ENCODE data around the gene NAA50. TPM values are rescaled to one million over a fixed set of nuclear protein-coding genes. Genes with fewer than 3 reads are reported as not detected.

NAA50 gene
- total RNA-seq, 1 donor from 2014 or later: 42.5 TPM

GRCh38 chr3:113743006-113743630, 2.9 kb downstream of the NAA50 start:
- H3K27ac Mint-ChIP-seq (ENCODE audit: unreplicated experiment): no peak overlapping the region

GRCh38 chr3:113741620-113742019, 4.4 kb downstream of the NAA50 start:
- H3K27me3 Mint-ChIP-seq (ENCODE audit: unreplicated experiment): peaks cover 7% of the 10 kb centered on the region
- H3K9me3 Mint-ChIP-seq (ENCODE audit: unreplicated experiment): peaks cover 8% of the 10 kb centered on the region
- TF ChIP-seq CTCF (IDR thresholded peaks at IDR 0.05; ENCODE audit: partially characterized antibody, unreplicated experiment): no peak
- no peaks in the 10 kb centered on the region for H3K36me3 Mint-ChIP-seq (ENCODE audit: unreplicated experiment)
- H3K27ac Mint-ChIP-seq (ENCODE audit: unreplicated experiment): no peak overlapping the region
- H3K4me1 Mint-ChIP-seq (ENCODE audit: low read depth, unreplicated experiment): peaks cover 4% of the 10 kb centered on the region
- DNase-seq: no peak
- no peak overlapping the region for H3K4me3 Mint-ChIP-seq (ENCODE audit: unreplicated experiment)

More at GRCh38 chr3:113743006-113743630, 2.9 kb downstream of the NAA50 start:
- Mint-ChIP-seq H3K36me3 (ENCODE audit: unreplicated experiment) (no peaks in the 10 kb centered on the region), H3K4me1 (ENCODE audit: low read depth, unreplicated experiment) (peaks cover 3% of the 10 kb centered on the region), H3K27me3 (ENCODE audit: unreplicated experiment) (peaks cover 8% of the 10 kb centered on the region), H3K9me3 (ENCODE audit: unreplicated experiment) (peaks cover 9% of the 10 kb centered on the region), H3K4me3 (ENCODE audit: unreplicated experiment) (no peak overlapping the region)
- TF ChIP-seq CTCF (IDR thresholded peaks at IDR 0.05; ENCODE audit: partially characterized antibody, unreplicated experiment): no peak
- DNase-seq: no peak

GRCh38 chr3:113741086-113741485, 5.0 kb downstream of the NAA50 start:
- Mint-ChIP-seq H3K4me3 (ENCODE audit: unreplicated experiment) (no peak overlapping the region), H3K27ac (ENCODE audit: unreplicated experiment) (no peak overlapping the region), H3K27me3 (ENCODE audit: unreplicated experiment) (peaks cover 3% of the 10 kb centered on the region), H3K4me1 (ENCODE audit: low read depth, unreplicated experiment) (peaks cover 5% of the 10 kb centered on the region), H3K36me3 (ENCODE audit: unreplicated experiment) (no peaks in the 10 kb centered on the region), H3K9me3 (ENCODE audit: unreplicated experiment) (peaks cover 3% of the 10 kb centered on the region)
- no peak for TF ChIP-seq CTCF (IDR thresholded peaks at IDR 0.05; ENCODE audit: partially characterized antibody, unreplicated experiment)
- DNase-seq: no peak

- Mint-ChIP-seq H3K36me3 (ENCODE audit: unreplicated experiment) (no peaks in the 10 kb centered on the region), H3K27me3 (ENCODE audit: unreplicated experiment) (no peaks in the 10 kb centered on the region), H3K4me1 (ENCODE audit: low read depth, unreplicated experiment) (peaks cover 5% of the 10 kb centered on the region), H3K4me3 (ENCODE audit: unreplicated experiment) (no peak overlapping the region), H3K9me3 (ENCODE audit: unreplicated experiment) (no peaks in the 10 kb centered on the region), H3K27ac (ENCODE audit: unreplicated experiment) (no peak overlapping the region)
- DNase-seq: no peak
- TF ChIP-seq CTCF (IDR thresholded peaks at IDR 0.05; ENCODE audit: partially characterized antibody, unreplicated experiment): peak; percentile 67
Observed at GRCh38 chr3:113736548-113737089, 9.4 kb downstream of the NAA50 start.

GRCh38 chr3:113731694-113732093, 14.4 kb downstream of the NAA50 start:
- no peak for TF ChIP-seq CTCF (IDR thresholded peaks at IDR 0.05; ENCODE audit: partially characterized antibody, unreplicated experiment)
- no peaks in the 10 kb centered on the region for H3K36me3 Mint-ChIP-seq (ENCODE audit: unreplicated experiment)
- no peaks in the 10 kb centered on the region for H3K27me3 Mint-ChIP-seq (ENCODE audit: unreplicated experiment)
- no peak overlapping the region for H3K4me3 Mint-ChIP-seq (ENCODE audit: unreplicated experiment)
- no peak overlapping the region for H3K27ac Mint-ChIP-seq (ENCODE audit: unreplicated experiment)
- H3K4me1 Mint-ChIP-seq (ENCODE audit: low read depth, unreplicated experiment): peaks cover 1% of the 10 kb centered on the region
- H3K9me3 Mint-ChIP-seq (ENCODE audit: unreplicated experiment): no peaks in the 10 kb centered on the region
- no peak for DNase-seq
